GM18907 (cell line): ENCODE data around the gene TEPSIN.

Source experiments
- ATAC-seq: cut with Tn5 transposase; IDR thresholded peaks from one replicate; pipeline ENCODE4 v1.9.1; 2021; ENCODE audit warnings: mild to moderate bottlenecking, moderate library complexity; ENCODE audit not compliant: unreplicated experiment

TEPSIN gene

GRCh38 chr17:81270279-81270678 is 31.4 kb upstream of the TEPSIN start:
- ATAC-seq, result no peak

- ATAC-seq, result no peak
Measured at GRCh38 chr17:81267390-81268067, 28.7 kb upstream of the TEPSIN start.

GRCh38 chr17:81265576-81265975 is 26.7 kb upstream of the TEPSIN start:
- ATAC-seq, result no peak

DNA sequence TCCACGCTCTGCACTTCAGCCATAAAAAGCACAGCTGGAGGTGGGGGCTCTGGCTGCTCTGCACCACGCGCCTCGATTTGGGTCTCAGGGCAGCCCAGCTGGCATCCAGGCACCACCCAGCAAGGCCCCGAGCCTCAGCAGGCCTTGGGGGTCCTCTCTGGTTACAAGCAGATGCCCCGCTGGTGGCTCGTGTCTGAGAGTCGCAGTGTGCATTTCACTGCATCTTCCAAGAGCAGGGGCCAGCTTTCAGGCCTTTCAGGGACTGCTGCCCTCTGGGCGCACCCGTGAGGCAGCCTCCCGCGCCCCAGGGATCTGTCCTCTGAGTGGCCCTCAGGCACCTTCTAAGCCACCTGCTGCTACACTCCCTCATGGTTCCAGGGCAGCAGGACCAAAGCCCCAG is 25.8 kb upstream of the TEPSIN start:
- no peak for ATAC-seq

GRCh38 chr17:81263371-81264181 is 24.7 kb upstream of the TEPSIN start:
- ATAC-seq, result no peak

DNA sequence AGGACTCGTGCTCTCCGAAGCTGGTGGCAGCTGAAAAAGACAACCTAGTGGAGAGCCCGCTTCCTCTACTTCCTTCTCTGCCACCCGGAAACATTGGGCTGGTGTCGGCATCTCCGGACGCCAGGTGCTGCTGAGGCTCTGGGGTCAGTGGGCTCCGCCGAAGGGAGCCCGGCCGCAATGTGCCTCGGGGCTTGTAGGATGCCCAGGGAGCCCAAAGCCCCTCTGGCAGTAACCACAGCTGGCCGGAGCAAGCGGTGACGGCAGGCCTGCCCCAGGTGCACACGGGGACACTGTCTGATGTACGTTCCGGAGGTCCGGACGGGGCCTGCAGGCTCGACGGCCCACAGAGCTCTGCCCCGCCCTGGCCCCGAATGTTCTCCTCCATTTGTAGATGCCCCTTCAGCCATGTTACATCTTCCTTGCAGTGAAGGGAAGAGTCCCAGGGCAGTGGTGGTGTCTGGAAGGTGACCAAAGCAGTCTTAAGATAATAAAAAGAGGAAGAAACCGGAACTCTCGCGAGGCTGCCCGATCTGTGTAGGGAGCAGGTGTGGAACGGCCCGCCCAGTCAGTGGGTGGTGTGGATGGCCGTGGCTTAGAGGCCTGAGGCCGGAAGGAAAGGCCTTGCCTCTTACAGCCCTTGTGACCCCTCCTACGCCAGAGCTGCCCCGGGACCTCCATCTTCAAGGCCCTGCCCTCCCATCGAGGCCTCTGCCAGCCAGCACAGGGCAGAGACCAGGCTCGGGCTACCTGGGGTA is 22.9 kb upstream of the TEPSIN start:
- no peak for ATAC-seq

- no peak for ATAC-seq
Measured at GRCh38 chr17:81261096-81261495, 22.2 kb upstream of the TEPSIN start.

GRCh38 chr17:81260641-81261040 is 21.8 kb upstream of the TEPSIN start:
- no peak for ATAC-seq

DNA sequence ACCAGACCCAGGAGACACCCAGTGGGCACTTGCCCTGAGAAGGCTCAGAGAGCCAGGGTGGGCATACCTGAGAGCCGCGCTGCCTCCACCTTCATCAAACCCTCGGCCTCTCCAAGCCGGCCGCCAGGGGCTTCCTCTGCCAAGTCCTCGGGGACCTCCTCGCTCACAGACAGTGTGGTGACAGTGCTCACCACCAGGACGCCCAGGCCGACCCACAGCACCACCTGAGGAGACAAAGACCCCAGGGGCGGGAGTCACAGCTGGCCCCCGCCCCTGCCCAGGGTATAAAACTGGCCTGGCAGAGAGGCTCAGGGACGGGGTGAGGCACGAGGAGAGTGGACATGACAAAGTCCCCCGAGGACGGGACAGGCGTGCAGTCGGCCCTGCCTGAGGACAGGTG is 21.3 kb upstream of the TEPSIN start:
- no peak for ATAC-seq

DNA sequence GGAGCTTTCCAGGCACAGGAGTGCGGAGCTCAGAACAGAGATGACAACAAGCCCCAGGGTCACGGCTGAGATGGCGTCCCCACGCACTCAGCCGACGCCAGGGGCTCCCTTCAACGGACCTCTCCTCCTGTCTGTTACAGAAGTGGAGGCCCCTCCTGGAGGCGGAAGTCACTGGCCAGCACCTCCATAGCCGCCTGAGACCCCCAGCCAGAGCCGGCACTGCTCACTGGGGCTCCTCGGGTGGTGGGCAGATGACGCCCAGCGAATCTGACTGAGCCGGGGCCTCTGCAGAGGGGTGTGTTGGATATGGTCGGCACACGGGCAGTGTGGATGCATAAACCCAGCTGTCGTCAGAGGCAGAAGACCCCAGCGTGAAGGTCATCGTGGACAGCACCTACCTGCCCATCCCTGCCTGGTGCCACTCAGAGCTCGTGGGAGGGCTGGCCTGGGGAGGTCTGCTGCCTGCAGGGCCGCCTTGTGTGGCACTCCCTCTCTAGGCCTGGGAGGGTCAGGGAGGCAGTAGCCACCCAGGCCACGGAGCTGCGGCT is 20.3 kb upstream of the TEPSIN start:
- no peak for ATAC-seq

DNA sequence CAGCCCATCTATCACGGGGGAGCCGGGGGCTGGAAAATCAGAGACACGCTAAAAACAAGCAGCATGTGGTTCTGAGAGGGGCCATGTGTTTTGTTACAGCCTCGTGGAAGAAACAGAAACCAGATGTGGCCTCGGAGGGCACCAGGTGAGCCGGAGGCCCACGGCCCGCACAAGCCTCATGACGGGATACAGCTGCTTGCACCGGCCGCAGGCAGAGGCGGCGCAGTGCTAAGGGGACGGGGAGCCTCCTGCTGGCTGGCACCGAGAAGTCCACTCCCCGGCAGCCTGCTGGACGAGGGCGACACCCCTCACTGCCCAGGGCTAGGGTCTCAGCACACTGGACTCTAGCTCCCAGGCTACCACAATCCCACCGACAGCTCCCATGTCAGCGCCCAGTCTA is 19.4 kb upstream of the TEPSIN start:
- no peak for ATAC-seq

- ATAC-seq, result no peak
Measured at GRCh38 chr17:81257533-81257932, 18.7 kb upstream of the TEPSIN start.

- ATAC-seq, result no peak
Measured at GRCh38 chr17:81256616-81257015, 17.8 kb upstream of the TEPSIN start.

GRCh38 chr17:81254955-81255717 is 16.3 kb upstream of the TEPSIN start:
- no peak for ATAC-seq

- ATAC-seq, result no peak
Measured at GRCh38 chr17:81253358-81254131, 14.7 kb upstream of the TEPSIN start.

- ATAC-seq, result no peak
Measured at GRCh38 chr17:81252987-81253329, 14.1 kb upstream of the TEPSIN start.

- no peak for ATAC-seq
Measured at GRCh38 chr17:81252326-81252986, 13.6 kb upstream of the TEPSIN start.

DNA sequence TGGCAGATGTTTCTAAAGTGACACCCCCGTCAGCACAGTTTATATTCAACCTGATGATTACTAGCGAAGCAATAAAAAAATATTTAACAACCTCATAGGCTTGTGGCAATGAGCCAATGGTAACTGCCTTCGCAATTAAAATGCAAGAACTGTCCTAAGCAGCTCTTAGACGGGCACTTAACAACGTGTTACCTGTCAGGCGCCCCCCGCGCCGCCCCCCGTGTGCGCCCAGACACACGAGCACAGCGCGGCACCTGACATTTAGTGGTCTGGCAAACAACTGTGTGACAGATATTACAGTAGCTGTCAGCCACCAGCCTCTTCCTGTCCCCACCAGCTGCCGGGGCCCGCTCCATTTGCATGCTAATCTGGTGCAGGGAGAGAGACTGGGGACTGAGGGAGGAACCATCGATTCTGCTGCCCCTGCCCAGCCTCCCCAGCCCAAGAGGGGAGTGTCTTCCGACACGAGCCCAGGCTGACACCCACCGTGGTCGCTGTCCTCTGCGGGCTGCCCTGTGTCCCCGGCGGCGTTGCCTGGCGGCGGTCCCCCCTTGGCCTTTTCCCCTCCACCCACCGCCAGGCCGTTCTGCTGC is 12.9 kb upstream of the TEPSIN start:
- no peak for ATAC-seq

DNA sequence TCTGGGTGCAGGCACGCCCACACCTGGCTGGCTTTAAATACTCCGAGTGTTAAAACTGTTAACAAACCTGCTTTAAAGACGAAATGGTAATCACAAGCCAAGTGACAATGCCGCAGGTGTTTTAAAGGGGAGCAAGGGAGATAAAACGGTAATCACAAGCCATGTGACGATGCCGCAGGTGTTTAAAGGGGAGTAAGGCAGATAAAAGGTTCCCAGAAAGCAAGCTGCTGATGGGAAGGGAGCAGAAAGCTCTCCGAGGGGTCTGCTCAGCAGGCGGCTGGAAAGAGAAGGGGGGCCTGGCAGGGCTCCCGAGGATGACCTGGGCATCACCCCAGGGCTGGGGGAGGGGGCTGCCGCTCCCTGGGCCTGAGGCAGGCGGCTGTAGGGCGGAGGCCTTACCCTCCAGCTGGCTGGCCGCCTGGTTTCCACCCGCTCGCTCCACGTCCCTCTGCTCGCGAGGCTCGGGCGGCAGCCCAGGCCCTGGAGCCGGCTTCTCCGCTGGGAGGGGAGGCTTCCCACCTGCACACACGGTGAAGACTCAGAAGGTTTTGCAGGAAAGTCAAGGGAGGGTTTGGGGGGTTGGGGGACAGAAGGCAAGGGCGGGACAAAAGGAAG is 12.3 kb upstream of the TEPSIN start:
- ATAC-seq, result no peak
